GM12892 (cell line): ENCODE data around the gene EPHA8.

Source experiments
- POLR2A ChIP-seq: IDR thresholded peaks from 2 replicates; pipeline ENCODE4 v1.6.1; 2011; ENCODE audit warnings: low read depth, low read length, control low read depth
- TAF1 ChIP-seq: IDR thresholded peaks from 2 replicates; pipeline ENCODE4 v1.6.1; 2011; ENCODE audit warnings: low read depth, mild to moderate bottlenecking, control low read depth, low read length, borderline replicate concordance

GRCh38 chr1:22619798-22620197 lies 56.5 kb downstream of the EPHA8 start:
- TF ChIP-seq POLR2A = no peak
- no peak for TF ChIP-seq TAF1
